ENCODE data around the gene NLGN4X.

NLGN4X gene

DNA sequence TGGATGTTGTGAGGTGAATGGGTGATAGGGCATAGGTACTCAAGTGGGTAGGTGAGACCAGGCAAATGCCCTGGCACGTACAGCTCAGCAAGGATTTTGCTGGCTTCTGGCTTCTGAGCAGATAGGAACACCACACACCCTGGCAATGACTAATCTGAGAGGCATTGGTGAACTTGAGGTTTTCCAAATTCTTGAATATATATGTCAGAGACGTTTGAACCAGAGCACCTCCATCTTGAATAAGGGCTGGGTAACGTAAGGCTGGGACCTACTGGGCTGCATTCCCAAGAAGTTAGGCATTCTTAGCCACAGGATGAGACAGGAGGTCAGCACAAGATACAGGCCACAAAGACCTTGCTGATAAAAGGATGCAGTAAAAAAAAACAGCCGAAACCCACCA lies 204.5 kb downstream of the NLGN4X start:
- Histone ChIP-seq H3K9me3 (ENCODE audit: control insufficient read depth, low read length) (no peaks in the 10 kb centered on the region), H3K4me1 (ENCODE audit: control insufficient read depth, insufficient read depth, low read length, poor library complexity, severe bottlenecking) (no peaks in the 10 kb centered on the region), H3K4me3 (ENCODE audit: insufficient read depth, low read depth, low read length, poor library complexity, severe bottlenecking) (no peak overlapping the region), H3K36me3 (ENCODE audit: control insufficient read depth, insufficient read depth, low read length) (no peaks in the 10 kb centered on the region), H3K27ac (ENCODE audit: insufficient read depth, low read length, poor library complexity, severe bottlenecking) (no peak overlapping the region), H3K27me3 (replicated peaks; ENCODE audit: control insufficient read depth, insufficient read depth, low read length, poor library complexity, severe bottlenecking) (no peaks in the 10 kb centered on the region)
- no peak for DNase-seq

DNA sequence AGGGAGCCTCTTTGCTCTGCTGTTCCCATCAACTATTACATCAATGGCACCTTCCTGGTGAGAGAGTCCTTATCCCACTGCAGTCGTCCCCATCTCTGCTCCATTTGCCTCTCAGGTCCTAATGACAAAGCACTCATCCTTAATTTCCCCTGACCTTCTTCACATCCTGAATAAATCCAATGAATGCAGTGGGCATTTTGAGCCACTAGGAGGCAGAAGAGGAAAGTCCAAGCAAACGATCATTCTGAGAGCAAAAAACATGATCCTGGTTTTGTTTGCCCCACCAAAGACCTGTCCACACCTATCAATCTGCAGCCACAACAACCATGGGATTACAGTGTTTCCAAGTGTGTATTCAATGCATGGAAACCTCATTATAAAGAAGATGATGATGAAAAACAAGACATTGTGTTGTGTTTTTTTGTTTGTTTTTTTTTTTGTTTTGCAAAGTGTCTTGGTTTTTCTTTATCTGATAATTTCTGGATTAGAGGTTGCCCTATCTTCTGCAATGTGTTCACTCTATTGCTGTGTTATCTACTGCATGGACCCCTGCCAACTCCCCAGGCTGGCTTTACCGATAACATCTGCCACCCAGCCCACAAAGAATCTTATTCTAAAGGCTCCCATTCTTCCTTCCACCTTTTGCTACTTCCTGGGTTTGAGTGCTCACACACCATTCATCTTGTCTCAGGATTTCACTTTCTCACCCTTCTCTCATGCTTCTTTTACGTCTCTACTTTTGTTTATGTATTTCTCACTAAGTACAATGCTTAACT lies 207.2 kb downstream of the NLGN4X start:
- Histone ChIP-seq H3K27ac (ENCODE audit: insufficient read depth, low read length, poor library complexity, severe bottlenecking) (no peak overlapping the region), H3K36me3 (ENCODE audit: control insufficient read depth, insufficient read depth, low read length) (no peaks in the 10 kb centered on the region)
- DNase-seq = no peak

DNA sequence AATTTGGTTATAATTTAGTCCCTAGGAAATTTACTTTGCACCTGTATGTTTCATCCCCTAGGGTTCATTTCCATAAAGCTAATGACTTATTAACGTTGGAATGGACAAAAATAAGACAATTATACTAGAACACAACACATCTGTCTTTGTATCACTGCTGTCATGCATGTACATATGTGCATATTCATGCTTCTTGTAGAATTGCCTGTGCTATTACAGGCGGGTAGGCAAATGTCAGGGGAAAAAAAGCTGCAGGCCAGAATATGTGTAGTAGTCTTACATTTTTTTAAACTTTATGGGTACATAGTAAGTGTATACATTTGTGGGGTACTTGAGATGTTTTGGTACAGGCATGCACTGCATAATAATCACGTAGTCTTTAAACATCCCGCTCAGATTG lies 209.6 kb downstream of the NLGN4X start:
- H3K4me3 ChIP-seq (ENCODE audit: insufficient read depth, low read depth, low read length, poor library complexity, severe bottlenecking) = no peak overlapping the region
- H3K27ac ChIP-seq (ENCODE audit: insufficient read depth, low read length, poor library complexity, severe bottlenecking) = no peak overlapping the region
- H3K36me3 ChIP-seq (ENCODE audit: control insufficient read depth, insufficient read depth, low read length) = no peaks in the 10 kb centered on the region
- no peaks in the 10 kb centered on the region for H3K27me3 ChIP-seq (replicated peaks; ENCODE audit: control insufficient read depth, insufficient read depth, low read length, poor library complexity, severe bottlenecking)
- no peak for DNase-seq
- no peaks in the 10 kb centered on the region for H3K9me3 ChIP-seq (ENCODE audit: control insufficient read depth, low read length)
- no peaks in the 10 kb centered on the region for H3K4me1 ChIP-seq (ENCODE audit: control insufficient read depth, insufficient read depth, low read length, poor library complexity, severe bottlenecking)

More for the DNA sequence above, 207.2 kb downstream of the NLGN4X start:
- H3K27me3 ChIP-seq (replicated peaks; ENCODE audit: control insufficient read depth, insufficient read depth, low read length, poor library complexity, severe bottlenecking) = no peaks in the 10 kb centered on the region
- H3K4me3 ChIP-seq (ENCODE audit: insufficient read depth, low read depth, low read length, poor library complexity, severe bottlenecking) = no peak overlapping the region
- H3K4me1 ChIP-seq (ENCODE audit: control insufficient read depth, insufficient read depth, low read length, poor library complexity, severe bottlenecking) = no peaks in the 10 kb centered on the region
- H3K9me3 ChIP-seq (ENCODE audit: control insufficient read depth, low read length) = no peaks in the 10 kb centered on the region

DNA sequence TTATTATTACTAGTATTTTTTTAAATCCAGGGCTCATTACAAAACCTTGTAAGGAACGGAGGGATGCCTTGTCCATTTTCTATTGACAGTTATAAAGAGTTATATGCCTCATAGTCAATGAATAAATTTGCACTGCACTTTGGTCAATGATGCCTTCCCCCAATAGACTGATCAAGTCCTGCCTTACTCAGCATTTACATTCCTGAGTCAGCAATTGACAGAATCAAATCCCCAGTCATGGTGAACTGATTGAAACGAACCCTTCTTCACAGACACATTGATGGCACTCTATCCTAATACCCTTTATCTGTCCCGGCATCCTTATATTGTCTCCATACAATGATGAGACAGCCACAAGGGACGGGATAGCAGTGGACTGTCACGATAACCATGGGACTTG lies 213.2 kb downstream of the NLGN4X start:
- H3K36me3 ChIP-seq (ENCODE audit: control insufficient read depth, insufficient read depth, low read length) = no peaks in the 10 kb centered on the region
- H3K4me1 ChIP-seq (ENCODE audit: control insufficient read depth, insufficient read depth, low read length, poor library complexity, severe bottlenecking) = no peaks in the 10 kb centered on the region
- no peak for DNase-seq
- no peak overlapping the region for H3K27ac ChIP-seq (ENCODE audit: insufficient read depth, low read length, poor library complexity, severe bottlenecking)
- no peaks in the 10 kb centered on the region for H3K9me3 ChIP-seq (ENCODE audit: control insufficient read depth, low read length)
- no peaks in the 10 kb centered on the region for H3K27me3 ChIP-seq (replicated peaks; ENCODE audit: control insufficient read depth, insufficient read depth, low read length, poor library complexity, severe bottlenecking)
- no peak overlapping the region for H3K4me3 ChIP-seq (ENCODE audit: insufficient read depth, low read depth, low read length, poor library complexity, severe bottlenecking)

DNA sequence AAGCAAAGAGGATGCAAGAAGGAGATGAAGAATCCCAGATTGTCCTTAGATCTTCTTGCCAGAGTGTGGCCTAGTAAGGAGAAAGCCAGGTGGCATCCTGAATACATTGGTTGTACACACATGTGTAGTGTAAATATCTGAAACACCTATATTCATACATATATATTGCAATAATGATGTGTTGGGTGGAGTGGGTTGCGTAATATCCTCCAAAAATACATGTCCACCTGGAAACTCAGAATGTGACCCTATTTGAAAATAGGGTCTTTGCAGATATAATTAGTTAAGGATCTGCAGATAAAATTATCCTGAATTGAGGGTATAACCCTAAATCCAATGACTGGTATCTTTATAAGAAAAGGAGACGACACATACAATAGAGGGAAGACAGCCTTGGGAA lies 216.3 kb downstream of the NLGN4X start:
- DNase-seq = no peak
- Histone ChIP-seq H3K9me3 (ENCODE audit: control insufficient read depth, low read length) (no peaks in the 10 kb centered on the region), H3K4me3 (ENCODE audit: insufficient read depth, low read depth, low read length, poor library complexity, severe bottlenecking) (no peak overlapping the region), H3K4me1 (ENCODE audit: control insufficient read depth, insufficient read depth, low read length, poor library complexity, severe bottlenecking) (no peaks in the 10 kb centered on the region), H3K27ac (ENCODE audit: insufficient read depth, low read length, poor library complexity, severe bottlenecking) (no peak overlapping the region), H3K36me3 (ENCODE audit: control insufficient read depth, insufficient read depth, low read length) (no peaks in the 10 kb centered on the region), H3K27me3 (replicated peaks; ENCODE audit: control insufficient read depth, insufficient read depth, low read length, poor library complexity, severe bottlenecking) (no peaks in the 10 kb centered on the region)

DNA sequence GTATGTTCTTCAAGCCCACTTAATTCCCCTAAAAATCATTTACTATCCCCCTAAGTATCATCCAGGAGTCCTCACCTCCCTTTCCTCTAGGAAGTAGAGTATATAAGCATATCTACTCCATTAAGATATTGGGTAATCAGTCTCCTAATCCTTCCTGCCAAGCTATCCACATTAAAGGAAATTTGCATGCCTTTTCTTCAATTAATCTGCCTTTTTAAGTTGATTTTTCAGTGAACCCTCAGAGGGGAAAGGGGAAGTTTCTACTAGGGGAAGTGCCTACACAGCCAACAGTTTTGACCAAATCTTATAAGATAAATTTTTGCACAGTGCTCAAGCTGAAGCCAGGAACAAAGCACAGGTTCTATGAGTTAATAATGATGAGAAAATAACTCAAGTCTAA lies 222.8 kb downstream of the NLGN4X start:
- Histone ChIP-seq H3K27ac (ENCODE audit: insufficient read depth, low read length, poor library complexity, severe bottlenecking) (no peak overlapping the region), H3K4me3 (ENCODE audit: insufficient read depth, low read depth, low read length, poor library complexity, severe bottlenecking) (no peak overlapping the region), H3K36me3 (ENCODE audit: control insufficient read depth, insufficient read depth, low read length) (no peaks in the 10 kb centered on the region), H3K27me3 (replicated peaks; ENCODE audit: control insufficient read depth, insufficient read depth, low read length, poor library complexity, severe bottlenecking) (no peaks in the 10 kb centered on the region), H3K9me3 (ENCODE audit: control insufficient read depth, low read length) (no peaks in the 10 kb centered on the region), H3K4me1 (ENCODE audit: control insufficient read depth, insufficient read depth, low read length, poor library complexity, severe bottlenecking) (no peaks in the 10 kb centered on the region)
- no peak for DNase-seq

DNA sequence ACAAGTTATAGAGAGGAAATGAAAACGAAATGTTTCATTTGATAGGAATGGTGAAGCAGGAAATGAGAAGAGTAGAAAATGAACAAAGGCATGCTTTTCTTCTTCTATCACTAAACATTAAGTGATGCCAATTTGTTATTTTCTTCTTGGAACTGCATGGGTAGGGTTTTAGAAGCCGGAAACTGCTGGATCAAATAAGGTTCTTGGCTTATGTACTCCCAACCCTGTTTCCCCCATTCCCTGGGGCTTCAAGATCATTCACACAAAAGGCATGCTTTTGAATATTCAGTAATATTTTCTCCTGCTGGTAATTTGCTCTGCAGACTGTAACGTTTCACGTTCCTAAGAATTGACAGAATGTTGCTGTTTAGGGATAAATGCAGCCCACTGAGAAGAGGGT lies 224.1 kb downstream of the NLGN4X start:
- Histone ChIP-seq H3K27me3 (replicated peaks; ENCODE audit: control insufficient read depth, insufficient read depth, low read length, poor library complexity, severe bottlenecking) (no peaks in the 10 kb centered on the region), H3K4me3 (ENCODE audit: insufficient read depth, low read depth, low read length, poor library complexity, severe bottlenecking) (no peak overlapping the region), H3K27ac (ENCODE audit: insufficient read depth, low read length, poor library complexity, severe bottlenecking) (no peak overlapping the region), H3K9me3 (ENCODE audit: control insufficient read depth, low read length) (no peaks in the 10 kb centered on the region), H3K4me1 (ENCODE audit: control insufficient read depth, insufficient read depth, low read length, poor library complexity, severe bottlenecking) (no peaks in the 10 kb centered on the region), H3K36me3 (ENCODE audit: control insufficient read depth, insufficient read depth, low read length) (no peaks in the 10 kb centered on the region)
- DNase-seq = no peak

DNA sequence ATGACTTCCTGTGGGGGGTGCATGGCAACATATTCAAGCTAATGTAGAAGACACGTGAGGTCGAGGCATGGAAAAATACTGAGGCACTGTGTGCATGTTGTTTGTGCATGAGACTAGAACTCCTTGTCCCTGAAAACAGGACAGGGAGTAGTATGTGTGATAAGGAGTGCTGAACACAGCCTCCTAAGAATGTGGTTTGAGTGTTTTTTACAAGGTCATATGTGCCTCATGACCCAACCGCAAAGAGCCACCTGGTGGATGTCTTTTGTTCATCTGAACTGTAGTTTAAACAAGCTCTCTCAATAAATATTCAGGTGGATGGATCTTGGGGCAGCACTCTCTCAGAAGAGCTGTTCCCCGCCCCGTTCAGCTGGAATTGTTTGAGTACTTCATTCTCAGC lies 226.6 kb downstream of the NLGN4X start:
- Histone ChIP-seq H3K27me3 (replicated peaks; ENCODE audit: control insufficient read depth, insufficient read depth, low read length, poor library complexity, severe bottlenecking) (no peaks in the 10 kb centered on the region), H3K27ac (ENCODE audit: insufficient read depth, low read length, poor library complexity, severe bottlenecking) (no peak overlapping the region), H3K9me3 (ENCODE audit: control insufficient read depth, low read length) (no peaks in the 10 kb centered on the region), H3K4me1 (ENCODE audit: control insufficient read depth, insufficient read depth, low read length, poor library complexity, severe bottlenecking) (no peaks in the 10 kb centered on the region), H3K36me3 (ENCODE audit: control insufficient read depth, insufficient read depth, low read length) (no peaks in the 10 kb centered on the region), H3K4me3 (ENCODE audit: insufficient read depth, low read depth, low read length, poor library complexity, severe bottlenecking) (no peak overlapping the region)
- DNase-seq = no peak

DNA sequence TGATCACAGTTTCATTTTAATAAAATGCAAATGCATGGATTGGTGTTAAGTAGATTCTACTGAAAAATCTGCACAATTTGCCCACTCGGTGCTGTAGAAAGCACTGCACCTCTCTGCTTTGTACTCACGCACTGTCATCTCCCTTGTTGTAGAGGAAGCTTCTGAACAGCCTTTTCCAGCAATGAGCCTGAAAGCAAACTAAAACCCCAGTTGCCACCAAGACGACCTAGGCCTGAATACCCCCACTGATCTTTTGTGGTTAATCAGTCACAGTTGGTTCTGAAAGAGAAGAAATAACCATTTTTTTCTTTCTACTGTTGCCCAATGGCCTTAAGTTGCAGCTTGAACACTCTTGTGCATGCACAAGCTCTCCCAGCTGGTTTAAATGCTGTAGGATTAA lies 229.8 kb downstream of the NLGN4X start:
- DNase-seq = no peak
- H3K27ac ChIP-seq (ENCODE audit: insufficient read depth, low read length, poor library complexity, severe bottlenecking) = no peak overlapping the region

DNA sequence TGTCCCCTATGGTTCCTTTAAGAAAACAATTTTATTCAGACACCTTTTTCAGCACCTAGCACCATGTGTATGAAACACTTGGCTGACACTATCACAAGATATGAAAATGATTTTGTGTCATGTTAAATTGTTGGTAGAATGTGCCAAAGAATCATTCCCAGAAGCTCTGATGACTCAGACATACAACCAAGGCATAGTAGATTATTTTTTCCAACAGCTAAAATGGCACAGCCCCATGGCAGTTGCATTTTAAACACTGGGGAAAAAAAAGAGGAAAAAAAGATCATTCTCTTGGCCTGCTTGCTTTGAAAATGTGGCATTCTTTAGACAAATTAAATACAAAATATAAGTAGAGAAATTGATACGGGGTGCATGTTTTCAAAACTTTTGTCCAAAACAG lies 230.2 kb downstream of the NLGN4X start:
- no peaks in the 10 kb centered on the region for H3K36me3 ChIP-seq (ENCODE audit: control insufficient read depth, insufficient read depth, low read length)
- H3K4me3 ChIP-seq (ENCODE audit: insufficient read depth, low read depth, low read length, poor library complexity, severe bottlenecking) = no peak overlapping the region
- H3K4me1 ChIP-seq (ENCODE audit: control insufficient read depth, insufficient read depth, low read length, poor library complexity, severe bottlenecking) = no peaks in the 10 kb centered on the region
- H3K27me3 ChIP-seq (replicated peaks; ENCODE audit: control insufficient read depth, insufficient read depth, low read length, poor library complexity, severe bottlenecking) = no peaks in the 10 kb centered on the region
- H3K27ac ChIP-seq (ENCODE audit: insufficient read depth, low read length, poor library complexity, severe bottlenecking) = no peak overlapping the region
- H3K9me3 ChIP-seq (ENCODE audit: control insufficient read depth, low read length) = no peaks in the 10 kb centered on the region
- no peak for DNase-seq

More for the DNA sequence above, 229.8 kb downstream of the NLGN4X start:
- Histone ChIP-seq H3K27me3 (replicated peaks; ENCODE audit: control insufficient read depth, insufficient read depth, low read length, poor library complexity, severe bottlenecking) (no peaks in the 10 kb centered on the region), H3K9me3 (ENCODE audit: control insufficient read depth, low read length) (no peaks in the 10 kb centered on the region), H3K4me1 (ENCODE audit: control insufficient read depth, insufficient read depth, low read length, poor library complexity, severe bottlenecking) (no peaks in the 10 kb centered on the region), H3K4me3 (ENCODE audit: insufficient read depth, low read depth, low read length, poor library complexity, severe bottlenecking) (no peak overlapping the region), H3K36me3 (ENCODE audit: control insufficient read depth, insufficient read depth, low read length) (no peaks in the 10 kb centered on the region)
